ENCODE results near the gene TRIM44.
"Not testable (repeated sequence)": the region's sequence is repeated elsewhere in the genome, so short reads cannot be mapped to it uniquely, and the experiment has no call there.

The TRIM44 gene

GRCh38 chr11:35742707-35743454 lies 80.3 kb downstream of the TRIM44 start:
- DNase-seq (ENCODE audit: low read depth), result no peak

GRCh38 chr11:35746356-35747153 lies 84.0 kb downstream of the TRIM44 start:
- peak; percentile 25 for DNase-seq (ENCODE audit: low read depth)
- no peak overlapping the region for H3K4me3 ChIP-seq (ENCODE audit: low read depth, low read length)

More at GRCh38 chr11:35742707-35743454, 80.3 kb downstream of the TRIM44 start:
- H3K4me3 ChIP-seq (ENCODE audit: low read depth, low read length), result no peak overlapping the region

- no peak overlapping the region for H3K4me3 ChIP-seq (ENCODE audit: low read depth, low read length)
- no peak for DNase-seq (ENCODE audit: low read depth)
These were observed 85.1 kb downstream of the TRIM44 start for GRCh38 chr11:35747668-35748067.

GRCh38 chr11:35748644-35749043 lies 86.1 kb downstream of the TRIM44 start:
- H3K4me3 ChIP-seq (ENCODE audit: low read depth, low read length), result no peak overlapping the region
- DNase-seq (ENCODE audit: low read depth), result no peak

DNA sequence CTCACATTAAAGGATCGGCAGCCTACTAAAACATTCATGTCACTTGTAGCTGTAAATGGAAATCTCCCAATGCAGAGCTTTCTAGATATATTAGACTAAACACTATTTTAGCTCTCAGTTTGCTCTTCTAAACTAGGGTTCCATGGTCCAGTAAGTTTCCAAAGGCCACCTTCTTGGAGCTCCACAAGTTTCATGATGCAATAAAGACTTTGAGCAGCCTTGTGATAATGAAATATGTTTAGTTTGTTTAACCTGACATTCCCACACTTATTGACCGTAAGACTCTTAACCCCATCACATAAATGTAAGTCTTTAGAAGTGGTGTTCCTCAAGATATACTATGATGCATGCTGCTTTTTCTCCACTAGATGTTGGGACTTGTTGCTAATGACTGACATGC lies 87.7 kb downstream of the TRIM44 start:
- no peak for DNase-seq (ENCODE audit: low read depth)
- no peak overlapping the region for H3K4me3 ChIP-seq (ENCODE audit: low read depth, low read length)

DNA sequence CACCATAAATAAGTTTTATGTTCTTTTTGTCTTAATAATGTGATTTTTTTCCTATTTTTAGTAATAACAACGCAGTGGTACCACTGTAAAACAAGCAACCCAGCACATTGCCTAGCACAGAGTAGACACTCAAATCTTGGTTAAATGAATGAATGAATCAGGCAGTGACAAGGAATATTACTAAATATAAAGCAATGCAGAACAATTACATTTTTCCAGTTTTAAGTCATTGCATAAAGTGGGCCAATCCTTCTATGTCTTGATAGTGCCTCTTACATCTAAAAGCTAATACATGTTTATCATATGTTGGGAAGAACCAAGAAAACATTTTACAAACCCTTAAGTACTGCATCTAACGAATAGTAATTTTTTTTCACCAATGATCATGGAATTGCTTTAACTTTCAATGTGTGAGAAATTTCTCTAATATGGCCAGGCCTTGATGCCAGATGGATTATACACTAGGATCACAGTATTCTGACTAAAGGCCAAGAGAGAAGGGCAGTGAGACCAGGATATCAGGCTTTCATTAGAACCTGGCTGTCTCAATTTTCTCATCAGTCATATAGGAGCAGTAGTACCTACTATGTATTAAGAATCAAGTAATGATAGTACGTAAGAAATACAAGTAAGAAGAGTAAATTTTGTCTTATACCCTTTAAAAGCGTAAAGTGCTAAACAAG lies 88.5 kb downstream of the TRIM44 start:
- no peak for DNase-seq (ENCODE audit: low read depth)

GRCh38 chr11:35751664-35752061 lies 89.1 kb downstream of the TRIM44 start:
- no peak for DNase-seq (ENCODE audit: low read depth)
- H3K4me3 ChIP-seq (ENCODE audit: low read depth, low read length), result no peak overlapping the region

More for the DNA sequence above, 88.5 kb downstream of the TRIM44 start:
- no peak overlapping the region for H3K4me3 ChIP-seq (ENCODE audit: low read depth, low read length)

- DNase-seq (ENCODE audit: low read depth), result no peak
- H3K4me3 ChIP-seq (ENCODE audit: low read depth, low read length), result no peak overlapping the region
These were observed 89.5 kb downstream of the TRIM44 start for GRCh38 chr11:35752115-35752514.

GRCh38 chr11:35753573-35753972 lies 91.0 kb downstream of the TRIM44 start:
- H3K4me3 ChIP-seq (ENCODE audit: low read depth, low read length); DNase-seq (ENCODE audit: low read depth): not testable (repeated sequence)

DNA sequence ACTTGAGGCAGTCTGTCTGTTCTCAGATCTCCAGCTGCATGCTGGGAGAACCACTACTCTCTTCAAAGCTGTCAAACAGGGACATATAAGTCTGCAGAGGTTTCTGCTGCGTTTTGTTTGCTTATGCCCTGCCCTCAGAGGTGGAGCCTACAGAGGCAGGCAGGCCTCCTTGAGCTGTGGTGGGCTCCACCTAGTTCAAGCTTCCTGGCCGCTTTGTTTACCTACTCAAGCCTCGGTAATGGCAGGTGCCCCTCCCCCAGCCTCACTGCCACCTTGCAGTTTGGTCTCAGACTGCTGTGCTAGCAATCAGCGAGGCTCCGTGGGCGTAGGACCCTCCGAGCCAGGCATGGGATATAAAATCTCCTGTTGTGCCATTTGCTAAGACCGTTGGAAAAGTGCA lies 97.4 kb downstream of the TRIM44 start:
- DNase-seq (ENCODE audit: low read depth); H3K4me3 ChIP-seq (ENCODE audit: low read depth, low read length): not testable (repeated sequence)

DNA sequence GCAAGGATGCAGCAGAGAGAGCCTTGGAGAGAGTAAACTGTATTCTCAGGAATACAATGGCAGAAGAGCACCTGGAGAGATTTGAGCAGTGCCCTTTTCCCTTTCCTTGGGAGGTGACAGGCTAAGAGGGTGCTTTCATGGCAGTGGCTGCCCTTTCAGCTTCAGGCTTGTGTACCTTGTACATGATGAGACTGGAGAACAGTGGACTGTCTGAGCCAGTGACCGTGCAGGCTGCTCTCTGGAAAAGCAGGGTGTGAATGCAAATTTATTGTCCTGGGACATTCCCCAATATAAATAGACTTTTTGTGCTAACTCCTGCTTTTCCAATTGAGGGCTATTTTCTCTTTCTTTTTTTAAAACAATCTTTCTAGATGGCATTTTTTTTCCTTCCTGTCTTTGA lies 99.3 kb downstream of the TRIM44 start:
- DNase-seq (ENCODE audit: low read depth), result no peak
- H3K4me3 ChIP-seq (ENCODE audit: low read depth, low read length), result no peak overlapping the region

- DNase-seq (ENCODE audit: low read depth), result no peak
- H3K4me3 ChIP-seq (ENCODE audit: low read depth, low read length), result no peak overlapping the region
These were observed 100.7 kb downstream of the TRIM44 start for GRCh38 chr11:35763301-35763700.

DNA sequence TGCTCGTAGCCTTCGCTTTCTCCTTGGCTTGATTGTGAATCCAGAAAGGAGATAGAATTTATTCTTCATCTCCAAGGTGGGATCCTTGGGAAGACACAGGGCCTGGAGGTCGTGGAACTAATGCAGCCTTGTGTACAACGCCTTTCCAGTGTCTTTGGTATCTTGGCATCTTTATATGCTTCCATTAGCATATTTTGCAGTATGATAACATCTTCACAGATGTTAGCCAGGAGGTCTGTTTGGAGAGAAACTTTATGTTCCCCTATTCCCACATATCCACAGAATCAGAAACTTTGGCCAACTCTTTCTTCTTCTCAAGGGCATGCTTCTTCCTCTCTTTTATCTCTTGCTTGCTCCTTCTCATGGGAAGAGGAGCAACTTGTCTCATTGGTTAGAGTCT lies 101.2 kb downstream of the TRIM44 start:
- H3K4me3 ChIP-seq (ENCODE audit: low read depth, low read length), result no peak overlapping the region

DNA sequence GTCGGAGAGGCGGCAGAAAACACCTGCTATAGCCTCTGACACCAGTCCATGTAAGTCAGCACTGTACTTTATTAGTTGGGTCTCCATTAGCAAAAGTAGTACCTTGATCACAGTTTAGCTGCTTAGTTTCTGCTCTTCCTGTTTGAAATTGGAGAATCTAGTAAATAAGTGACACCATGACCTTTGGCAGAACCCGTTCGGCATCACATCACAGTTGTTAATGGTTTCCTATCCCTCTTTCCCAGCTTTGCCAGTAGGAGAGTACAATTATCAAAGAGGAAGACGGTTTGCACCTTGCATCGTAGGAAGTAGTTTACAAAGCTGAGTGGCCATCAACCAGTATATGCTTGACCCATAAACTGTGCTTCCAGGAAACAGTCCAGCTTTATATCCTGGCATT lies 101.8 kb downstream of the TRIM44 start:
- H3K4me3 ChIP-seq (ENCODE audit: low read depth, low read length), result no peak overlapping the region
- no peak for DNase-seq (ENCODE audit: low read depth)

More for the DNA sequence above, 101.2 kb downstream of the TRIM44 start:
- no peak for DNase-seq (ENCODE audit: low read depth)

GRCh38 chr11:35765211-35765610 lies 102.6 kb downstream of the TRIM44 start:
- H3K4me3 ChIP-seq (ENCODE audit: low read depth, low read length), result no peak overlapping the region
- no peak for DNase-seq (ENCODE audit: low read depth)

- no peak overlapping the region for H3K4me3 ChIP-seq (ENCODE audit: low read depth, low read length)
- DNase-seq (ENCODE audit: low read depth), result no peak
These were observed 104.1 kb downstream of the TRIM44 start for GRCh38 chr11:35766651-35767050.

GRCh38 chr11:35770425-35770824 lies 107.8 kb downstream of the TRIM44 start:
- not testable (repeated sequence) for DNase-seq (ENCODE audit: low read depth); H3K4me3 ChIP-seq (ENCODE audit: low read depth, low read length)

- DNase-seq (ENCODE audit: low read depth), result no peak
- H3K4me3 ChIP-seq (ENCODE audit: low read depth, low read length), result no peak overlapping the region
These were observed 109.1 kb downstream of the TRIM44 start for GRCh38 chr11:35771722-35772121.

- H3K4me3 ChIP-seq (ENCODE audit: low read depth, low read length); DNase-seq (ENCODE audit: low read depth): not testable (repeated sequence)
These were observed 114.7 kb downstream of the TRIM44 start for GRCh38 chr11:35777241-35777640.

- not testable (repeated sequence) for DNase-seq (ENCODE audit: low read depth); H3K4me3 ChIP-seq (ENCODE audit: low read depth, low read length)
These were observed 116.4 kb downstream of the TRIM44 start for GRCh38 chr11:35778943-35779342.

All from skeletal muscle cell (primary cell).